G401 (cell line): ENCODE results near the gene TANGO2. TPM values are rescaled to one million over a fixed set of nuclear protein-coding genes. Genes with fewer than 3 reads are reported as not detected.

Experiments used
- DNase-seq: peaks from one replicate; pipeline ENCODE4 v3.0.0-alpha.2; 2015; ENCODE audit warnings: low spot score
- in situ Hi-C: cut with HindIII; loops from 2 replicates; pipeline ENCODE4 v1.10.0; 2016; ENCODE audit warnings: low sequenced_read_pairs, mixed read lengths
- total RNA-seq: library from RNA; depleted of rRNA; stranded (reverse); fragments of >200 nt; shearing (Covaris generic); gene quantifications from 2 replicates; pipeline ENCODE4 v1.2.3, GENCODE V29; 2014

TANGO2 gene
- total RNA-seq, 1 experiment from 2014 or later, result 13.2 TPM

DNA sequence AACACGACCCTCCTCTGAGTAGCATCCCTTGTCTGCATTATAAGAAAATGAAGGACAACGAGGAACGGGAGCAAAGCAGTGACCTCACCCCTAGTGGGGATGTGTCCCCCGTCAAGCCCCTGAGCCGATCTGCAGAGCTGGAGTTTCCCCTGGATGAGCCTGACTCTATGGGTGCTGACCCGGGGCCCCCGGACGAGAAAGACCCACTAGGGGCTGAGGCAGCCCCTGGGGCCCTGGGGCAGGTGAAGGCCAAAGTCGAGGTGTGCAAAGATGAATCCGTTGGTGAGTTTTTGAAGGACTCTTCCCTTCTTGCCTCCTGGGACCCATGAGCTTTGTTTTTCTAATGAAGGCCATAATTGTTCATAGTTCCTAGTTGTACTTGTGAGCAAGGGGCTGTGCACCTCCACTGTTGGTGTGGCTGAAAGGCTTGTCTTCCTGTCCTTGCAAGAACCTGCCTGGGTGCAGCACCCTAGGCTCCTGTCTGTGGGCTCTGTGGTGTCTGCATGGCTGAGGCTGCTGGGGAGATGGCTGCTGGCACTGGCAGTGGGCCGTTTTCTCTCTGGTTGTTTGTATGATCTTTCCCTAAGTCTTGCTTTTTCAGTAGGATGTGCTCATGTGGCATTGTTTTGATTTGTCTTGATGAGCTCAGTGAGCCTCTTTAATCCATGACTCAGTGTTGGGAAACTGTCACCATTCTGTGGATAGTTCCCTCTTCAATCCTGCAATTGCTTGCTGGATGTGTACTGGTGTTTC lies 69.2 kb downstream of the TANGO2 start:
- in situ Hi-C loops, result no loop called here
- DNase-seq, result no peak

DNA sequence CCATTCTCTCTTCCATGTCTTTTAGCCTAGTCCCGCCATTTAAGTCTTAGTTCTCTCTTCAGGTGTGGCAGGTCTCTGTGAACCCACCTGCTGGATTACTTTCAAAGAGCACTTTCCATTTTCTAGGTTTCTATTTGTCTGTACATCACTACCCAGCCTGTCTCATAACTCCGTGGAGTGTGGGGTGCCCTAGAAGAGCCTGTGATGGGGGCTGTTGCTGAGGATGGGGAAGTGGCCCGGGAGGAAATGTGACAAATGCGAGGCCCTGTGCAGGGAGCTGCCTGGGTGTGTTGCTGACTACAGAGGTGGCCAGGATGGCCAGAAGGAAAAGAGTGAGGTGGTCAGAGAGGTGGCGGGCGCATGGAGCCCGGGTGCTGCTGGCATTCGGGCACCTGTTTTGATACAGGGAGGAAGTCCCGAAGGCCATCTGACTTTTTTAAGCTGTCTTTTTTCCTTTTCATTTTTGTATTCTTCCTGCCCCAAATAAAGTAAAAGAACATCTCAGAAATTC lies 69.9 kb downstream of the TANGO2 start:
- no peak for DNase-seq
- in situ Hi-C loops, result no loop called here

DNA sequence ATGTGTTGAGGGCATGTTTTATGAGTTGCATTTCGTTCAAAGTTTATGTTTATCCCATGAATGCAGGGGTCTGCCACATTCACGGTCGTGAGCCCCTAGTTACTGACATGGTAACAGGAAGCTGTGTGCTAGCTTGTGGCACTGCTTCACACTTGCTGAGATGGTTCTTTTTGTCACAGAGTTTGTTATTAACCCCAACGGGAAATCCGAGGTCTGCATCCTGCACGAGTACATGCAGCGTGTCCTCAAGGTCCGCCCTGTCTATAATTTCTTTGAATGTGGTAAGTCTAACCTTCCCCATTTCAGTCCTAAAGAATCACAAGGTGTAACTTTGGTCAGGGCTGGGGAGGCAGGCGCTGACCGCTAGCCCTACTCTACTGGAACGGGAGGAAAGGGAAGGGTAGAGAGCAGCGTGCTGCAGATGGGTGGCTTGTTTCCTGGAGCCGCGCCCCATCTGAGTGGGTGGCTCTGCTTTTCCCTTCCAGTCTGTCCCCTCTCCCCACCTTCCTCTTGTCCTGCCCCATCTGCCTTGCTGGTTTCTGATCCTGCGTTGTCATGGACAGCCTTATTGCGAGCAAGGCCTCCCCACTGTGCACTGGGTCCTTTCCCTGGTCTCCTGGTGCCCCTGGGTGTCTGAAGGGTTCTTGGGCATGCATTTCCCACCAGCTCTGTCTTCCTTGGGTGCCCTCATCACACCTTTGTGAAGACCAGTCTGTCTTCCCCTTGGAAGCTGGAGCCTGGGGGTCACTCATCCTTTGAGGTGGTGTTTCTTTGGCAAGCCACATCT lies 71.0 kb downstream of the TANGO2 start:
- no peak for DNase-seq
- in situ Hi-C loops, result no loop called here

DNA sequence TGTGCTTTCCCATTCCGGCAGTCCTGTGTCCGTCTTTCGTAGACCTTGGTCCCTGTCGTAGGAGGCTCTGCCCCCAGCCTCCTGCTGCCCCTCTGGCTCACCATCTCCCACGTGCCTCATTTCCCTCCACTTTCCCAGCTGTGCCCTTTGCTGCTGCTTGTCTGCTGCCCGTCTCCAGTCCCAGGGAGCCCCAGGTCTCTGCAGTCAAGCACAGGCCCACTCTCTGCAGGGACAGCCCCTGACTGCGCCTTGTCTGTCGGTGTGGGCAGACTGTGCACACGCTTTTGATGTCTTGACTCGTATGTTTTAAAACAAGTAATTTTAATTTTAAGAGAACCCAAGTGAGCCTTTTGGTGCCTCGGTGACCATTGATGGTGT lies 71.6 kb downstream of the TANGO2 start:
- in situ Hi-C loops, result no loop called here
- DNase-seq, result no peak

DNA sequence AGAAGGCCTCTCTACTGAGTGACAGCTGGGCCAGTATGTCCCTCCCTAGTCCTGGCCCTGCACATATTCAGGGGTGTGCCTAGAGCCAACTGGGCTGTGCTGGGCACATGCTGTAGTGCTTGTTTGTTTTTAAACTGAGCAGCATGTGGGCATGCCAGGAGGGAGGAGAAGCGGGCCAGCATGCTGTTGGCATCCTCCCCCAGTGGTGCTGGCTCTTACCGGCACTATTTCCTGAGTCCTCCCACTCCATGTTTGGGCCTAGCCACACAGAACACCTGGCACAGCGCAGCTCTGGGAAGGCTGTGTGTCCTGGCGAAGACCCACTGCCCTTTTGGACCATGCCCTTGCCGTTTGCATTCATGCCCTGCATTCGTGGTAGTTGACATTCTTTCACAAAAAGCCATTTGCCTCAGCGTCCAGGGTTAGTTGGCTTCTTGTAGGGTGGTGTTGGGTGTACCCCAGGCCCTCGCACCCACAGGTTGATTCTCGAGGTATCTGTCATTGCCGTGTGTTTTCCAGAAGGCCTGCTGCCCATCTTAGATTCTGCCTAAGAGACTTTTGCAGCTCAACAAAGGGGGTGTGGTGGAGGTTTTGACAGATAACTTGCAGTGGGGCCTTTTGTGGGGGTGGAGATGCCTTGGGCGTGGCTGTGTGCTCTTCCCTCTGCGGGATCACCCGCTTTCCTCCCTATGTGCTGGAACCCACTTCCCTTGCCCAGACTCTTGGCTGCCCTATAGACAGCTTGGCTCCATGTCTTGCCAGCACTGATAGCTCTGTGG lies 72.7 kb downstream of the TANGO2 start:
- DNase-seq, result peak; percentile 98
- in situ Hi-C loops, result no loop called here

DNA sequence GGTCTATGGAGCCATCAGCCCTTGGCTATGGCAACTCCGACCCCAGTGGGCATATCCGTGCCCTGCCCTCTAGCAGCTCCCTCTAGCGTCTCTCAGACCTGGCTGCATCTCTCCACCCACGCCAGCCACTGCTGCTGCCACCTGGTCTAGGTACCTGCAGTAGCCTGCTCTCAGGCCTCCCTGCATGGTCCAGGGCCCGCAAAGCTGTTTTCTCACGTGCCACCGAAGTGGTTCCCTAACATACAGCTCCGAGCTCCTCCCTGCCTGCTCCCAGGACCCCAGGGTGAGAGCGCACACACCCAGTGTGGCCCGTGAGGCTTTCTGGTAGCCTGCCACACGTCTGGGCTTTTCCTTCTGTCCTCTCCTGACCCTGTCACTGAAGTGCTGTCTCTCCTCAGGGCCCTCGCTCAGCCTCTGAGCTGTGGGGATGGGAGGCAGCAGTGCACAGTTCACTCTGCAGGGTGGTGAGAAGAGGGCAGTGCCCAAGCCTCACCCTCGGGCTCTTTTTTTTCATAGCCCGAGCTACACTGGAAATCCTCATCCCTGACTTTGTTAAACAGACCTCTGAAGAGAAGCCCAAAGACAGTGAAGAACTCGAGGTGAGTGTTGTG lies 73.4 kb downstream of the TANGO2 start:
- in situ Hi-C loops, result no loop called here
- DNase-seq, result peak; percentile 33

DNA sequence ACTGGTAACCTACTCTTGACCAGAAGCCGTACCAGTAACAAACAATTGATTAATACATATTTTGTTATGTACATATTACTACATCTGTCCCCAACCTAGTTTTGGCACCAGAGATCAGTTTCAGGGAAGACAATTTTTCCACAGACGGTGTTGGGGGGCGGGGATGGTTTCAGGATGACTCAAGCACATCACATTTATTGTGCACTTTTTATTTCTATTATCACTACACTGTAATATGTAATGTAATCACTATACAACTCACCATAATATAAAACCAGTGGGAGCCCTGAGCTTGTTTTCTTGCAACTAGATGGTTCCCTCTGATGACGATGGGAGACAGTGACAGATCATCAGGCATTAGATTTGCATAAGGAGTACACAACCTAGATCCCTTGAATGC lies 74.6 kb downstream of the TANGO2 start:
- DNase-seq, result no peak
- in situ Hi-C loops, result no loop called here

DNA sequence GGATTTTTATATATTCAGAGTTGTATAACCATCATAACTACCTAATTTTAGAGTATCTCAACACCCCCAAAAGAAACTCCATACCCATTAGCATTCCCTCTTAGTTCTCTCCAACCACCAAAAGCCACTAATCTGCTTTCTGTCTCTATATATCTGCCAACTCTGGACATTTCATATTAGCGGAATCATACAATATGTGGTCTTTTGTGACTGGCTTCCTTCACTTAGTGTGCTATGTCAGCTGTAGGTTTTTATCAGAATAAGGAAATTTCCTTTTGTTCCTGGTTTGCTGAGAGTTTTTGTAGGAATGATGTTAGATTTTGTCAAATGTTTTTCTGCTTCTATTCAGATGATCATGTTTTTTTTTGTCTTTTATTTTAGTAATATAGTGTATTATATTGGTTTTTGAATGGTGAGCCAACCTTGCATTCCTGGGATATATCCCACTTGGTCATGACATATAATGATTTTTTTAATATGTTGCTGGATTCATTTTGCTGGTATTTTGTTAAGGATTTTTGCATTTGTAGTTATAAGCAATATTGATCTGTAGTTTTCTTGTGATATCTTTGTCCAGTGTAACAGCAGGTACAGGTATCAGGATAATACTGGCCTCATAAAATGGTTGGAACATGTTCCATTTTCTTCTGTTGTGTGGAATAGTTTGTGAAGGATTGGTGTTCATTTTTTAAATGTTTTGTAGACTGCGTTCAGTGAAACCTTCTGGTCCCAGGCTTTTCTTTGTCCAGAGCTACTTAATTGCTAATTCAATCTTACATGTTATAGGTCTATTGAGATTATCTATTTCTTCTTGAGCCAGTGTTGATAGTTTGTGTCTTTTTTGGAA lies 75.9 kb downstream of the TANGO2 start:
- in situ Hi-C loops, result no loop called here
- no peak for DNase-seq

DNA sequence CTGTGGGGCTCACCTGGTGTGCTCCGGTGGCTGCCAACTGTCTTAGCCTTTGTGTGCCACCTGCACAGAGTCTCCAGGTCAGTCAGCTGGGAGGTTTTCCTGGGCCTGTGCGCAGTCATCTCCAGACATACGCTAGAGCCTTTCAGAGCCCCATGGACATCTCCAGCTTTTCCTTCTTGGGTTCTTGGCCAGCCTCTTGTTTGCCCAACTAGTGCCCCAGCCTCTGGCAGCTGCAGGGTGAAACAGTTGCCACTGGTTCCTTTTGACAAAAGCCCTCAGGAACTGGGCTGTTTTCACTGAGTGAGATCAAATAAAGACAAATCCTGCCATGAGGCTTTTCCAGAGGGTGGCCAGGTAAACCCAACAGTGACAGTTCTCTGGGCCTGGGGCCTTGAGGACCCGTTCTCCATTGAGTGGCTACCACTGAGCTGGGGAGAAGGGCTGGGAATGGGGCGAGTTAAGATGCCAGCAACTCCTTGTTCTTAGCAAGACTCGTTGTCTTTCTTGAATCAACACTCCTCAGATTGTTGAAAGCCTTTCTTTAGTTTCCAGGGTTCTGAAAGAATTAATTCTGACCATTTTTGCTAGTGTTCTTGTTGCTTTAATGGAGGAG lies 78.3 kb downstream of the TANGO2 start:
- DNase-seq, result no peak
- in situ Hi-C loops, result no loop called here

DNA sequence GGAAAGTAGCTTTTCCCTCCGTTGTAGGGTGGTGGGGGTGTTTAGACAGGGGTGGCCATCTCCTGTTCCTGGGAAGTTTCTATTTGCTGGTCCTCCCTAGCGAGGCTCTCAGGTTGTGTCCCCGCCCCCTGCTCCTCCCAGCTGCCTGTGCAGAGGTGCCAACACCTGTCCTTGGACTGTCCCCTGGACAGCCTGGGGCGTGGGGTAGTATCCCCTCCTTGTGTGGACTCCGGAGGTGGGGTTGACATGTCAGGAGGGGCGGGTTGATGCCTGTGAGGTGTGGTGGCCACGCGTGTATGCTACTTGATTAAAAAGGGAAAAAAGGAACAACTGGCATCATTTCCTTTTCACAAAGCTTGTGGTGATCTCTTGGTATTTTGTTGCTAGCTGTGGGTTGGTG lies 80.7 kb downstream of the TANGO2 start:
- in situ Hi-C loops, result no loop called here
- DNase-seq, result no peak

DNA sequence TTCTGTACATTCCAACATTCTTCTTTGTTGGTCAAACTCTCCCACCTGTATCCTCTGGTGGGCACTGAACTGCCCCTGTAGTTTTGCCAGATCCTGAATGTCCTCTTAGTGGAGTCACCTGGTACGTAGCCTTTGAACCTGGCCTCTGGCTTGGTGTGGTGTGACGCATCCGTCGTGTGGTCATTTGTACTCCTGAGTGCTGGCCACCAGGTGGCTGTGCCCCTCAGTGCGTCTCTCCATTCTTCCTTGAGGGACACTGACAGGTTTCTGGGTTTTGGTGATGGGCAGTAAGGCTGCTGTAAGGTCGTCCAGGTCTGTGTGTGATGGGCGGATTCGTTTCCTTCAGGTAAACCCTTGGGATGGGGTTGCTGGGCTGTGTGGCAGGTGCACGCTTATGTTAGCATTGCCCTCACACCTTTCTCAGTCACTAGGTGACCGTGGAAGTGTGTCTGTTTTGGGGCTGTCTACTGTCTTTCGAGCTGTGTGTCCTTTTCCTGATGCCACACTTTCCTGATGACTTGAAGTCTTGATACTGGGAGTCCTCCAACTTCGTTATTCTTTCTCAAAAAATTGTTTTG lies 81.4 kb downstream of the TANGO2 start:
- in situ Hi-C loops, result no loop called here
- no peak for DNase-seq

DNA sequence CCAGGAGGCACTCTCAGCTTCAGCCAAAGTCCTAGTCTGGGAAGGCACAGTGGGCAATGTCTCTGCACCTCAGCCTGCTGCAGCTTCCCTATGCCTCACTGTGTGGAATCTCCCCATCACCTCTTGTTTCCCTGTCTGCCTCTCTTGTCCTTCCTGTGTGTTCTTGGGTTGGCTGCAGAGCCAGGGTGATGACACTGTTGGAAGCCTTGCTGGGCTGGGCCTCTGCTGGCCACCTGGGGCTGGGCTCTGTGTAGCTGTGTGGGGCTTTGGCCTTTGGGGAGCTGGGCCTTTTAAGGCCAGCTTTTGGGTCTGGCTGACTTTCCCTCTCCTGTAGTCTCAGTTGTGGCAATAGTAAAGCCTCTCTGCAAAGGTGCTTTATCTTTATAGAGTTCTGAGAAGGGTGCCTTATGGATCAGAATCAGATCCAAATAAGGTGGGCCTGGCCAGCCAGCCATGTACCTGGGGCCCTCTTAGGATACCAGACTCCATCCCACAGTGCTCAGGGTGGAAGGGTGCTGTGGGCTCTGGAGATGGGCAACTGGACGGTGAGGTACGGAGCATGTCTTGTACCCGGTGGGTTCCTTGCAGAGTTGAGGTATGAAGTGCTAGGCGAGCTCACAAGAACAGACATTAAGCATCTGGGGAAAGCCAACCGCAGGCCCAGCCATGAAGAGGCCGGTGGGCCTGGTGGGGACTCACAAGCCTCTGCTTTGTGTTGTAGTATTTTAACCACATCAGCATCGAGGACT lies 84.7 kb downstream of the TANGO2 start:
- in situ Hi-C loops, result no loop called here
- no peak for DNase-seq

DNA sequence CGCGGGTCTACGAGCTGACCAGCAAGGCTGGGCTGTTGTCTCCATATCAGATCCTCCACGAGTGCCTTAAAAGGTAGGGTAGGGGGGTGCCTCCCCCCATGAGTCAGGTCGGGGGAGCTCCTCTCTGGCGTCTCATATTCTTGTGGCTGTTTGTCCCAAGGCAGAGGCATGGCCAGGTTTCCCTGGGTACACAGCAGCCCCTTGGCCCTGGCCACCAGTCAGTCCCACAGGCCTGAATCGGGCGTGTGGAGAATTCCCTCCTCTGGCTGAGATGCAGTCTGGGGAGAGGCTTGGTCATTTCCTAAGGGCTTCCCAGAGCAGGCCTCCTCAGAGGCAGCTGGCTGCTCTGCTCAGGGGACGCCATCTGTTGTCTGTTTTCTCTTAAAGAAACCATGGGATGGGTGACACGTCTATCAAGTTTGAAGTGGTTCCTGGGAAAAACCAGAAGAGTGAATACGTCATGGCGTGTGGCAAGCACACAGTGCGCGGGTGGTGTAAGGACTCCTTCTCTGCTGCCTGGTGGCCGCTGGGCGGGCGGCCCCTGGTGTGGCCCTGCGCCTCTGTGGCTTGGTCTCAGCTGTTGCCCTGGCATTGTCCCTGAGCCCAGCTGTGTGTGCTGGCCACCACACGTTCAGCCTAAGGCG lies 85.4 kb downstream of the TANGO2 start:
- peak; percentile 33 for DNase-seq
- in situ Hi-C loops, result no loop called here

DNA sequence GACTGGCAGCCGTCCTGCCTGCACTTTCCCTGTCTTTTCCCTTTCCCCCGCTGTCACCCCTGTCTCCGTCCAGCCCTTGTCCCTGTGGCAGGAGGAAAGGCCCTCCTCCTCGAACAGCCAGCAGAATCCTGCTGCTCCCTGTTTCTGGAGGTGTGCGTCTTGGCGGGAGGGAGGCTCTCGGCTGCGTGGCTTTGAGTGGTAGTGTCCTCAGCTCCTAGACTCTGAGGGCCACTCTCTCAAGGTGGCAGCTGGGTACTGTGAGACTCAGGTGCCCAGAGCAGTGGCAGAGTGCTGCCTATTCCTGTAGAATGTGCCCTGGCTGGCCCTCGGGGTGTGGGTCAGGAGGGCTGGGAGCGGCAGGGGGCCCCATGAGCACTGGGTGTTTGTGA lies 85.9 kb downstream of the TANGO2 start:
- in situ Hi-C loops, result no loop called here
- DNase-seq, result no peak

DNA sequence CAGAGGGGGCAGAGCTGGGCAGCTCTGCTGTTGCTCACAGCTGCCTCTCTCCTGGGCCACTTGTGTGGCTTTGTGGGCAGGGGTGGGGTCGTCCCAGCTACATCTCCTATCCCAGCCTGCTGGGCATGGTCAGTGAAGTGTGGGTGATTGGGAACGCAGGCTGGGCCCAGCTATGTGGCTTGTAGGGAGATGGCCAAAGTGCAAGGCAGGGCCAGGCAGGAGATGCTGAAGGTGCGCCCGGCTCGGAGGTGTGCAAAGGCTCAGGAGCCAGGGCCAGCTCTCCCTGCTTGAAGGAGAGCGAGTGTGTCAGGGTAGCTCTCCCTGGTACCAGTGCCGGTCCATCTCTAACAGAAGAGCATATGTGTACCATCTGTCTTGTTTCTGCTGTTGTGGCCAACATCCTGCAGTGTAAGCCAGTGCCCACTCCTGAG lies 86.6 kb downstream of the TANGO2 start:
- DNase-seq, result peak; percentile 79
- in situ Hi-C loops, result no loop called here

DNA sequence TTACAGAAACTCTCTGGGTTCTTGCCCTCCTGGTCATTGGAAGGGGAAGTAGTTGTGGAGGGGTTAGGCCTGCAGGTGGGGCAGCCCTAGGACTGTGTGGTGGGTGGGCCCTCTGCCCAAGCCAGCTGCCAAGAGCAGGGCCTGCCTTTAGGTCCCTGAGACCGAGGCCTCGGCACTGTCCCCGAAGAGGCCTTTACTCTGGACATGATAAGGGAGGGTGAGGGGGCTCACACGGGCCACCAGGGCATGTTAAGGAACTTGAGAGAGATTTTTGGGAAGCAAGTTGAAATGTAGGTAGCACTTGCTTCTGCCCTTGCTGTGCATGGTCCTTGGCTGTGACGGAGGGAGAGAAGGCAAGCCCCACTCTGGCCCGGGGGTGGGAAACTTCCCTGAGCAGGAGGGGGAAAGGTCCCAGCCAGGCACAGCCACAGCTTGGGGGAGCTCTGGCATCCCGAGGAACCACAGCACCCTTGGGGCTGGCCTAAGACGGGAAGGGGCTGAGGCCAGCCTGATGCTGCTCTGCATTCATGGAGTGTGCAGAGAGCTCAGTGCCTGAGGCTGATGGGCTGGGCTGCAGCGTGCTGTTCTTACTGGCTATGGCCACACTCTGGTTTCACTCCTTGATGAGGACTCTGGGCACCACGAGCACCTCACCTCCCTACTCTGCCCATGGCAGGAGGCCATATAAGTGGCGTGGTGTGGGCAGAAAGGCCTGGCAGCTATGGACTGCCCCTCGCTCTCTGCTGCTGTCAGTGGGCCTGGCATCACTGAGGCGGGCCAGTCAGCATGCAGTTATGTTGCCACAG lies 87.2 kb downstream of the TANGO2 start:
- in situ Hi-C loops, result no loop called here
- DNase-seq, result no peak
